PC-9 (cell line): ENCODE measurements around the gene EXO1. TPM values are rescaled to one million over a fixed set of nuclear protein-coding genes. Genes with fewer than 3 reads are reported as not detected.

Experiments
- BruUV-seq: library from RNA; stranded (reverse); fragments of 400-500 nt; replicated peaks from 2 replicates; lab custom pipeline; 2021; lab: Mats Ljungman, UMichigan
- CTCF ChIA-PET: fragments of 300-600 bp; sonication (Branson Sonifier 250); formaldehyde crosslinking; loops from one replicate; lab custom pipeline; 2022; ENCODE audit warnings: antibody characterized with exemption; lab: Charles Lee
- POLR2A ChIA-PET: fragments of 300-600 bp; sonication (Branson Sonifier 250); formaldehyde crosslinking; loops from one replicate; lab custom pipeline; 2022; ENCODE audit warnings: antibody characterized with exemption; ENCODE audit not compliant: unreplicated experiment; lab: Charles Lee
- DNase-seq, 2 experiments: peaks; one replicate each; pipeline versions ENCODE4 v3.0.0 to v3.0.0-alpha.2; 2015 to 2022; ENCODE audit warnings: mixed read lengths in 1 of 2
- H2AFZ ChIP-seq: fragments of 200-600 bp; sonication (generic); 2 replicates; pipeline ENCODE4 v1.8.1; 2017; ENCODE audit warnings: antibody characterized with exemption
- H3F3A ChIP-seq: fragments of 200-600 bp; sonication (generic); 2 replicates; pipeline ENCODE4 v1.8.1; 2017; ENCODE audit warnings: antibody characterized with exemption, mild to moderate bottlenecking, low read depth; ENCODE audit not compliant: insufficient read depth
- H3K27ac ChIP-seq: fragments of 200-600 bp; sonication (generic); 2 replicates; pipeline ENCODE4 v1.6.1; 2016; ENCODE audit warnings: mixed run types
- H3K27me3 ChIP-seq: fragments of 200-600 bp; sonication (generic); 2 replicates; pipeline ENCODE4 v1.6.1; 2016; ENCODE audit warnings: low read depth, mixed run types; ENCODE audit not compliant: insufficient read depth
- H3K36me3 ChIP-seq: fragments of 200-600 bp; sonication (generic); 2 replicates; pipeline ENCODE4 v1.6.1; 2016; ENCODE audit warnings: low read depth, mixed run types
- H3K4me1 ChIP-seq: fragments of 200-600 bp; sonication (generic); replicated peaks from 2 replicates; pipeline ENCODE4 v1.6.1; 2016; ENCODE audit warnings: mixed run types; ENCODE audit not compliant: insufficient read depth
- H3K4me2 ChIP-seq: fragments of 200-600 bp; sonication (generic); 2 replicates; pipeline ENCODE4 v1.6.1; 2017; ENCODE audit warnings: mixed run types
- H3K4me3 ChIP-seq: fragments of 200-600 bp; sonication (generic); 2 replicates; pipeline ENCODE4 v1.6.1; 2016; ENCODE audit warnings: mixed run types
- H3K79me2 ChIP-seq: fragments of 200-600 bp; sonication (generic); 2 replicates; pipeline ENCODE4 v1.6.1; 2017; ENCODE audit warnings: low read depth, mixed run types
- H3K9me2 ChIP-seq: fragments of 200-600 bp; sonication (generic); 2 replicates; pipeline ENCODE4 v1.8.1; 2017; ENCODE audit warnings: mild to moderate bottlenecking; ENCODE audit not compliant: insufficient read depth
- H3K9me3 ChIP-seq: fragments of 200-600 bp; sonication (generic); 2 replicates; pipeline ENCODE4 v1.8.1; 2016; ENCODE audit warnings: low read depth; ENCODE audit not compliant: insufficient read depth
- H4K20me1 ChIP-seq: fragments of 200-600 bp; sonication (generic); 2 replicates; pipeline ENCODE4 v1.8.1; 2017; ENCODE audit not compliant: insufficient read depth
- EZH2 ChIP-seq: fragments of 200-600 bp; sonication (generic); IDR thresholded peaks from 2 replicates; pipeline ENCODE4 v1.8.0; 2017; ENCODE audit warnings: antibody characterized with exemption, low read depth
- intact Hi-C: fragments of 100-400 bp; cut with micrococcal nuclease; formaldehyde crosslinking; loops from one replicate; pipeline ENCODE4 v1.10.0; 2022; ENCODE audit not compliant: unreplicated experiment
- total RNA-seq: library from RNA; stranded (reverse); gene quantifications from 2 replicates; pipeline ENCODE4 v1.2.3, GENCODE V29; 2021
- TF ChIP-seq, protein P1 (sequence below): fragments of 200-600 bp; sonication (generic); conservative IDR thresholded peaks from 2 replicates; pipeline ENCODE4 v1.6.1; 2017; ENCODE audit warnings: mixed run types, antibody characterized with exemption, mild to moderate bottlenecking, moderate library complexity

Gene EXO1
- total RNA-seq, 1 experiment from 2014 or later, result 32.1 TPM

DNA sequence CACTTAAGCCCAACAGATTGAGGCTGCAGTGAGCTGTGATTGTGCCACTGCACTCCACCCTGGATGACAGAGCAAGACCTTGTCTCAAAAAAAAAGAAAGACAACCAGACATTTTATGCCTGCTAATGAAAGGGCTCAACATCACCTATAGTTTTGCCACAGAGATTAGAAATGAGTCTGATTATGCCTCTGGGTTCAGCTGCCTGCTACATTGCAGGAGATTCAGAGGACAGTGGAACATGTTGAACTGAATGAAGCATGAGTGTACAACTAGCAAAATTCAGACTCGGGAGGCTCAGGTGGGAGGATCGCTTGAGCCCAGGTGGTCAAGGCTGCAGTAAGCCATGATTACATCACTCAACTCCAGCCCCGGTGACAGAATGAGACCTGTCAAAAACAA, 46.0 kb downstream of the EXO1 start:
- intact Hi-C loops, result loop anchor here (10.0 kb wide), 1 partner anchor 231 kb away; no protein-coding TSS in a partner anchor
- H4K20me1 ChIP-seq, result no peaks in the 10 kb centered on the region
- no peak overlapping the region for H2AFZ ChIP-seq
- H3K9me3 ChIP-seq, result no peaks in the 10 kb centered on the region
- no peak for DNase-seq
- no TSS peak for BruUV-seq
- H3F3A ChIP-seq, result peaks cover 23% of the 10 kb centered on the region
- no peak overlapping the region for H3K4me2 ChIP-seq
- H3K27me3 ChIP-seq, result no peaks in the 10 kb centered on the region
- no peak overlapping the region for H3K4me3 ChIP-seq
- H3K4me1 ChIP-seq, result peaks cover 14% of the 10 kb centered on the region; the same call in 1 of the 2 replicates
- 0 out of 2 replicates have a peak overlapping the region, but pooled peaks have one; percentile 29 for H3K27ac ChIP-seq
- ChIA-PET POLR2A (no interaction called here), CTCF (no interaction called here)
- no peak for TF ChIP-seq EZH2
- TF ChIP-seq, protein P1, sequence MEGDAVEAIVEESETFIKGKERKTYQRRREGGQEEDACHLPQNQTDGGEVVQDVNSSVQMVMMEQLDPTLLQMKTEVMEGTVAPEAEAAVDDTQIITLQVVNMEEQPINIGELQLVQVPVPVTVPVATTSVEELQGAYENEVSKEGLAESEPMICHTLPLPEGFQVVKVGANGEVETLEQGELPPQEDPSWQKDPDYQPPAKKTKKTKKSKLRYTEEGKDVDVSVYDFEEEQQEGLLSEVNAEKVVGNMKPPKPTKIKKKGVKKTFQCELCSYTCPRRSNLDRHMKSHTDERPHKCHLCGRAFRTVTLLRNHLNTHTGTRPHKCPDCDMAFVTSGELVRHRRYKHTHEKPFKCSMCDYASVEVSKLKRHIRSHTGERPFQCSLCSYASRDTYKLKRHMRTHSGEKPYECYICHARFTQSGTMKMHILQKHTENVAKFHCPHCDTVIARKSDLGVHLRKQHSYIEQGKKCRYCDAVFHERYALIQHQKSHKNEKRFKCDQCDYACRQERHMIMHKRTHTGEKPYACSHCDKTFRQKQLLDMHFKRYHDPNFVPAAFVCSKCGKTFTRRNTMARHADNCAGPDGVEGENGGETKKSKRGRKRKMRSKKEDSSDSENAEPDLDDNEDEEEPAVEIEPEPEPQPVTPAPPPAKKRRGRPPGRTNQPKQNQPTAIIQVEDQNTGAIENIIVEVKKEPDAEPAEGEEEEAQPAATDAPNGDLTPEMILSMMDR, result no peak
- H3K36me3 ChIP-seq, result no peaks in the 10 kb centered on the region
- H3K9me2 ChIP-seq, result no peaks in the 10 kb centered on the region
- H3K79me2 ChIP-seq, result no peaks in the 10 kb centered on the region

DNA sequence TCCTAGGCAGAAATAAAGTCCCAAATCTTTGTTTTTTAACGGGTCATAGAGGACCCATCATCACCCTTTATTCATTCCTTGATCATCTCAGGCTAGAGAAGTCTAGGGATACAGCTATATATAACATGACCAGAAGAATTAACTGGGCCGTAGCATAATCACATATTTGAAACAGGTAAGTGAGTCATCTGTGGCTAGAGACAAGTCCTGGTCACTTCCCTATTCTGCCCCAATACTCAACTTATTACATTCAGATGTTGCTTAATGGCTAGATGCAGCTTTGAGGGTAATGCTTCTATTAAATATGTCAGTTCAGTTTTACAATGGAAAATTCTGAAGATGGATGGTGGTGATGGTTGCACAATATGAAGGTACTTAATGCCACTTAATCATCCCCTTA, 47.0 kb downstream of the EXO1 start:
- Histone ChIP-seq H3K27me3 (no peaks in the 10 kb centered on the region), H3K4me2 (no peak overlapping the region), H4K20me1 (no peaks in the 10 kb centered on the region), H3K27ac (peak overlapping the region; percentile 29), H3F3A (peaks cover 23% of the 10 kb centered on the region), H3K4me3 (no peak overlapping the region), H3K36me3 (no peaks in the 10 kb centered on the region), H3K4me1 (peaks cover 14% of the 10 kb centered on the region; the same call in 1 of the 2 replicates), H2AFZ (no peak overlapping the region), H3K9me3 (no peaks in the 10 kb centered on the region), H3K9me2 (no peaks in the 10 kb centered on the region), H3K79me2 (no peaks in the 10 kb centered on the region)
- POLR2A ChIA-PET, result no interaction called here
- TF ChIP-seq, protein P1, result no peak
- intact Hi-C loops, result loop anchor here (5.0 to 10.0 kb wide), 2 partner anchors 230 to 283 kb away; no protein-coding TSS in a partner anchor
- CTCF ChIA-PET, result interaction anchor here (0.6 to 2.0 kb wide), 3 partner anchors 102 to 284 kb away, joined by 3 to 8 read pairs (median 3); no protein-coding TSS in a partner anchor
- BruUV-seq, result no TSS peak
- peak in 1 of 2 experiments; percentile 92 for DNase-seq

DNA sequence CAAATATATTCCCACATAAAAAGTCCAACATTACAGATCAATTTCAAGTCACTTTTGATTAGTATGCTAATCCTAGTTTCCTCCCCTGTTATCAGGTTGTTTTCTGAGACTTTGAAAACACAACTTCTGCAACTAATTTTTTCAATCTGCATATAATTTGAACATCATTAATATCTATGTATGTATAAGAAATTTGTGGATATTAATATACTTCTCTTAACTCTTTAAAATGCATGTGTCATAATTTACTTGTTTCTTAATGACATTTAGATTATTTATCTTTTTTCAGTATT, 48.6 kb downstream of the EXO1 start:
- Histone ChIP-seq H2AFZ (no peak overlapping the region), H4K20me1 (no peaks in the 10 kb centered on the region), H3K4me3 (no peak overlapping the region), H3K27me3 (no peaks in the 10 kb centered on the region), H3K4me2 (no peak overlapping the region), H3F3A (peaks cover 23% of the 10 kb centered on the region), H3K27ac (no peak overlapping the region), H3K36me3 (no peaks in the 10 kb centered on the region), H3K4me1 (peaks cover 14% of the 10 kb centered on the region; the same call in 1 of the 2 replicates), H3K79me2 (no peaks in the 10 kb centered on the region), H3K9me3 (no peaks in the 10 kb centered on the region), H3K9me2 (no peaks in the 10 kb centered on the region)
- no peak for DNase-seq
- no peak for TF ChIP-seq EZH2
- TF ChIP-seq, protein P1, result peak; percentile 12; the same call in 1 of the 2 replicates
- BruUV-seq, result no TSS peak
- CTCF ChIA-PET, result interaction anchor here (0.6 kb wide), 1 partner anchor 101 kb away, joined by 4 read pairs; no protein-coding TSS in a partner anchor
- intact Hi-C loops, result loop anchor here (1.0 to 10.0 kb wide), 4 partner anchors 121 to 366 kb away; no protein-coding TSS in a partner anchor
- POLR2A ChIA-PET, result no interaction called here
